DMS114 treated with DMSO at 0.1 percent for 48 hours (cell line): Measurements from ENCODE around the gene NPAS2.

Experiments
- DNase-seq: peaks from one replicate; lab custom pipeline; 2025; ENCODE audit not compliant: unreplicated experiment; lab: John Stamatoyannopoulos, UW

NPAS2 gene

GRCh38 chr2:101037161-101037755, 217.3 kb downstream of the NPAS2 start:
- no peak for DNase-seq

GRCh38 chr2:101038455-101039255, 218.7 kb downstream of the NPAS2 start:
- no peak for DNase-seq

DNA sequence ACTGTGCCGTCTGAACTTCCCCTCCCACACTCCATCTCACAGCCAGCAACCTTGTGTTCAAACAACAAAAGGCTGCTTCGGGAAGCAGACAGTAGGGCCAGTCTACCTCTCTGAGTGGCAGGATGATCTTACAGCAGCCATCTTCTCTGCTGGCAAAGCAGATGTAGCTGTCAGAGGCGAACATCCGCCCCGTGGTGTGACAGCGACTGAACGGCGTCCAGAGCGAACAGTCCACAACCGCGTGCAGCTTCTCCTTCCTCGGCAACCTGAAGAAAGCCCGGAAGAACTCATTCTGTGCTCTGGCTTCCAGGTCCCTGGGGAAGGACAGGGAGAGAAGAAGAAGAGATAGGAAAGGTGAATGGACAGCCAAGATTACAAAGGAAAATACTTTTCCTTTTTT, 220.1 kb downstream of the NPAS2 start:
- DNase-seq, result no peak

GRCh38 chr2:101040761-101041160, 220.8 kb downstream of the NPAS2 start:
- no peak for DNase-seq

- DNase-seq, result no peak
These were observed 221.5 kb downstream of the NPAS2 start for GRCh38 chr2:101041413-101041812.

GRCh38 chr2:101045330-101045729, 225.4 kb downstream of the NPAS2 start:
- DNase-seq, result no peak
